Cardiac muscle cell (in vitro differentiated cells and primary cell): ENCODE data around the gene SRPK2. TPM values are rescaled to one million over a fixed set of nuclear protein-coding genes. Genes with fewer than 3 reads are reported as not detected.

Experiments used
- DNase-seq, 2 donors: peaks; one replicate each; pipeline versions ENCODE4 v3.0.0 to v3.0.0-alpha.2; 2010 to 2017; ENCODE audit warnings: low read depth in 1 of 2, low spot score in 1 of 2
- H3K27ac ChIP-seq: fragments of 200-600 bp; sonication (generic); 2 replicates; pipeline ENCODE4 v1.5.1; 2016
- H3K27me3 ChIP-seq: fragments of 200-600 bp; sonication (generic); 2 replicates; pipeline ENCODE4 v1.6.0; 2016; ENCODE audit warnings: control low read depth
- H3K36me3 ChIP-seq: fragments of 200-600 bp; sonication (generic); 2 replicates; pipeline ENCODE4 v1.5.1; 2016; ENCODE audit warnings: control low read depth
- H3K4me1 ChIP-seq: fragments of 200-600 bp; sonication (generic); 2 replicates; pipeline ENCODE4 v1.8.1; 2017; ENCODE audit warnings: low read depth, mild to moderate bottlenecking, mixed run types
- H3K4me3 ChIP-seq: fragments of 200-600 bp; sonication (generic); 2 replicates; pipeline ENCODE4 v1.5.1; 2016; ENCODE audit warnings: mild to moderate bottlenecking
- H3K9me3 ChIP-seq: fragments of 200-600 bp; sonication (generic); 2 replicates; pipeline ENCODE4 v1.5.1; 2017; ENCODE audit warnings: low read depth, mild to moderate bottlenecking, control low read depth
- polyA plus RNA-seq: library from polyadenylated mRNA; unstranded; fragments of >200 nt; fragmentation: Nextera tagmentation; extraction: Ambion mirVana; gene quantifications from 2 replicates; pipeline ENCODE4 v1.2.1, GENCODE V29; 2016
- total RNA-seq: library from RNA; depleted of rRNA; stranded (reverse); fragments of >200 nt; gene quantifications from 2 replicates; pipeline ENCODE4 v1.2.3, GENCODE V29; 2016
- TF ChIP-seq, protein P1 (sequence below): IDR thresholded peaks from 2 replicates; pipeline ENCODE4 v1.5.1; 2012; ENCODE audit warnings: low read depth, mild to moderate bottlenecking, low read length

Gene SRPK2
- total and polyA plus RNA-seq, 2 experiments from 2014 or later = 35.4 to 37.1 TPM

- no peak overlapping the region for H3K27ac ChIP-seq
- TF ChIP-seq, protein P1, sequence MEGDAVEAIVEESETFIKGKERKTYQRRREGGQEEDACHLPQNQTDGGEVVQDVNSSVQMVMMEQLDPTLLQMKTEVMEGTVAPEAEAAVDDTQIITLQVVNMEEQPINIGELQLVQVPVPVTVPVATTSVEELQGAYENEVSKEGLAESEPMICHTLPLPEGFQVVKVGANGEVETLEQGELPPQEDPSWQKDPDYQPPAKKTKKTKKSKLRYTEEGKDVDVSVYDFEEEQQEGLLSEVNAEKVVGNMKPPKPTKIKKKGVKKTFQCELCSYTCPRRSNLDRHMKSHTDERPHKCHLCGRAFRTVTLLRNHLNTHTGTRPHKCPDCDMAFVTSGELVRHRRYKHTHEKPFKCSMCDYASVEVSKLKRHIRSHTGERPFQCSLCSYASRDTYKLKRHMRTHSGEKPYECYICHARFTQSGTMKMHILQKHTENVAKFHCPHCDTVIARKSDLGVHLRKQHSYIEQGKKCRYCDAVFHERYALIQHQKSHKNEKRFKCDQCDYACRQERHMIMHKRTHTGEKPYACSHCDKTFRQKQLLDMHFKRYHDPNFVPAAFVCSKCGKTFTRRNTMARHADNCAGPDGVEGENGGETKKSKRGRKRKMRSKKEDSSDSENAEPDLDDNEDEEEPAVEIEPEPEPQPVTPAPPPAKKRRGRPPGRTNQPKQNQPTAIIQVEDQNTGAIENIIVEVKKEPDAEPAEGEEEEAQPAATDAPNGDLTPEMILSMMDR = no peak
- no peaks in the 10 kb centered on the region for H3K9me3 ChIP-seq
- no peak for DNase-seq
- no peak overlapping the region for H3K4me3 ChIP-seq
- H3K4me1 ChIP-seq = peaks cover 7% of the 10 kb centered on the region
- no peaks in the 10 kb centered on the region for H3K36me3 ChIP-seq
- no peaks in the 10 kb centered on the region for H3K27me3 ChIP-seq
Measured at GRCh38 chr7:105319578-105319977, 69.1 kb downstream of the SRPK2 start.

DNA sequence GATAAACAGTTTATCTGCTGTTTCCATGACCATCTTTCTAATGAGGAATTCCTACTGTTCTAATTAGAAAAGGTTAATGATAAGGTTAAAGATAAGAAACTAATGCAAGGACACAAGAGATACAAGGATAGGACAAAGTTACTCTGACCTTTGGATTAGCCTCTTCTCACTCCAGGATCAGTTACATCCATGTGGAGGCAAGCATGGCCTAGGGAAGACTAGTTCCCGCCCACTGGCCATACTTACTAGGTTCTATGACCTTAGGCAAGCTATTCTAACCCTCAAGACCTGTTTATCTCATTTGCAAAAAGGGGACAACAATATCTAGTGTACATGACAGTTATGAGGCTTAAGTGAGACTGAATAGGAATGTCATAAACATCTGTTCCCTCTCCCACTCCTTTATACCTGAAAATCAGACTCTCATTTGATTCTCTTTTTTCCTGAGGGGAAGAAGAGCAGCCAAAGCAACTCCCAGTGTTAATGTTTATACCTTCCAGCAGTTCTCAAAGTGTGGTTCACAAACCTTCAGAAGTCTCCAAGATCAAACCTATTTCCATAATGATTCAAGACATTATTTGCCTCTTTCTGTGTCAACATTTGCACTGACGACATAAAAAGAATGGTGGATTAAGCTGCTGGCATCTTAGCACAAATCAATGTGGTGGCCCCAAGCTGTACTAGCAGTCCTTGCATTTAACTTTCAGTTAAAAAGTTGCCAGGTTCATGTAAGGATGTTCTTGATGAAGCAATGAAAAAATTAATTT lies 72.0 kb downstream of the SRPK2 start:
- Histone ChIP-seq H3K27me3 (no peaks in the 10 kb centered on the region), H3K27ac (peak overlapping the region; percentile 42), H3K4me1 (peaks cover 7% of the 10 kb centered on the region), H3K9me3 (no peaks in the 10 kb centered on the region), H3K4me3 (no peak overlapping the region), H3K36me3 (no peaks in the 10 kb centered on the region)
- TF ChIP-seq, protein P1 = no peak
- no peak for DNase-seq

DNA sequence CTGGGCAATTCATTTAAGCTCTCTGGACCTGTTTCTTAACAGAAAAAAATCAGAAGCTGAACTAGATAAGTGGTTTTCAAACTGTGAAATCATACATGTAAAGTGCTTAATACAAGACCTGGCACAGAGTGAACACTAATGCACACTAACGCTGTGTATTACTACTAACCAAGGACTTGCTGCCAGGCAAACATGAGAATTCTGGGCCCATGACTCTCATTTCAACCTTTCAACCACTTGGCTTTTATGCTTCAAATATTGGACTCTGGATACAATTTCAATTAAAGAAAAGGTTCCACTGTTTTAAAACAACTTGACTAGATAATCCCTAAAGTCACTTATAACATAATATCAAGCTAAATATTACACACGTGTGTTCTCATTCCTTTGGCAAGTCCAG lies 73.4 kb downstream of the SRPK2 start:
- H3K9me3 ChIP-seq = no peaks in the 10 kb centered on the region
- no peak overlapping the region for H3K27ac ChIP-seq
- H3K36me3 ChIP-seq = no peaks in the 10 kb centered on the region
- peaks cover 7% of the 10 kb centered on the region for H3K4me1 ChIP-seq
- TF ChIP-seq, protein P1 = no peak
- no peak overlapping the region for H3K4me3 ChIP-seq
- DNase-seq = no peak
- H3K27me3 ChIP-seq = no peaks in the 10 kb centered on the region

GRCh38 chr7:105309235-105310169 lies 79.2 kb downstream of the SRPK2 start:
- no peaks in the 10 kb centered on the region for H3K9me3 ChIP-seq
- no peak for DNase-seq
- H3K27ac ChIP-seq = no peak overlapping the region
- H3K4me3 ChIP-seq = no peak overlapping the region
- no peaks in the 10 kb centered on the region for H3K36me3 ChIP-seq
- TF ChIP-seq, protein P1 = no peak
- peaks cover 7% of the 10 kb centered on the region for H3K4me1 ChIP-seq
- no peaks in the 10 kb centered on the region for H3K27me3 ChIP-seq

GRCh38 chr7:105307163-105307672 lies 81.5 kb downstream of the SRPK2 start:
- no peaks in the 10 kb centered on the region for H3K9me3 ChIP-seq
- no peaks in the 10 kb centered on the region for H3K27me3 ChIP-seq
- H3K4me1 ChIP-seq = peaks cover 7% of the 10 kb centered on the region
- no peak for DNase-seq
- TF ChIP-seq, protein P1 = no peak
- H3K27ac ChIP-seq = no peak overlapping the region
- no peaks in the 10 kb centered on the region for H3K36me3 ChIP-seq
- H3K4me3 ChIP-seq = no peak overlapping the region
